ENCODE measurements around the gene HAUS3.
A peak's percentile ranks its signal among the peaks of the same experiment; 100 is the strongest.

The HAUS3 gene

GRCh38 chr4:2273657-2274319 lies 31.9 kb upstream of the HAUS3 start (continued):
- TF ChIP-seq PRDM4 (tag by site-specific recombination; IDR thresholded peaks at IDR 0.05) (no peak), EGR2 (tag by site-specific recombination; IDR thresholded peaks at IDR 0.05; ENCODE audit: low read depth) (peak; percentile 48; the same call in 1 of the 2 replicates), ZNF391 (tag by site-specific recombination; IDR thresholded peaks at IDR 0.05; ENCODE audit: borderline replicate concordance, low read depth) (no peak)

DNA sequence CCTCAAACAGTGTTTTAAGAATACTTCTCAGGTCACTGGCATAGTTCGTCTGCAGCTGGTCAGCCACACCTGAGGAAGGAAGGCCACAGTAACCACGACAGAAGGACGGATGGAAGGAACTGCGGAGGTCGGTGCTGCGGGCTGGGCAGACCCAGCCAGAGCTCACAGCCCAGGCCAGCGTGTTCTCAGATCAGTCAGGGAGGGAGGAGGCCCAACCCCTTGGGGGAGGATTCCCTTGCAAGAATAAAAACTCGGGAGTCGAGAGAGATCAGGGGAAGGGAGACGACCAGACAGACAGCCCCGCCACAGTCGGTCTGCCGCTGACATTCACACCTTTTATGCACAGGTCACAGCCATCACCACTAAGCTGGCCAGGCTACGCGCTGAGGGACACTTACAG lies 31.3 kb upstream of the HAUS3 start:
- TF ChIP-seq ZNF37A (tag by site-specific recombination; IDR thresholded peaks at IDR 0.05) (no peak), BCL11B (tag by site-specific recombination; IDR thresholded peaks at IDR 0.05; ENCODE audit: low read depth) (no peak), ZNF157 (tag by site-specific recombination; IDR thresholded peaks at IDR 0.05) (no peak), ZNF621 (tag by site-specific recombination; IDR thresholded peaks at IDR 0.05) (no peak), ZNF555 (tag by site-specific recombination; conservative IDR thresholded peaks at IDR 0.05) (no peak), ZNF529 (tag by site-specific recombination; IDR thresholded peaks at IDR 0.05; ENCODE audit: insufficient replicate concordance) (no peak), ZXDB (tag by site-specific recombination; IDR thresholded peaks at IDR 0.05) (no peak), GLIS2 (tag by site-specific recombination; IDR thresholded peaks at IDR 0.05) (no peak), ZNF26 (tag by site-specific recombination; IDR thresholded peaks at IDR 0.05) (no peak), ZNF677 (tag by site-specific recombination; IDR thresholded peaks at IDR 0.05) (no peak), REST (tag by site-specific recombination; IDR thresholded peaks at IDR 0.05) (no peak), ZSCAN5A (tag by site-specific recombination; IDR thresholded peaks at IDR 0.05) (no peak), GLIS1 (tag by site-specific recombination; IDR thresholded peaks at IDR 0.05) (no peak)
- Histone ChIP-seq H3K4me1 (ENCODE audit: control insufficient read depth, insufficient read depth, low read length) (no peaks in the 10 kb centered on the region), H3K9me3 (ENCODE audit: control insufficient read depth, insufficient read depth, low read depth, low read length) (no peaks in the 10 kb centered on the region), H3K4me3 (ENCODE audit: low read depth, low read length) (no peak overlapping the region), H3K36me3 (ENCODE audit: control insufficient read depth in 2 of 2, insufficient read depth in 1 of 2, low read length in 2 of 2) (no peaks in the 10 kb centered on the region), H3K27ac (ENCODE audit: extremely low read depth, low read depth, low read length) (no peak overlapping the region)
- ChIA-PET POLR2A (no interaction called here), CTCF (no interaction called here)

All from HEK293 (cell line).